Osteocyte (in vitro differentiated cells): ENCODE data around the gene LRRC4C. TPM values are rescaled to one million over a fixed set of nuclear protein-coding genes. Genes with fewer than 3 reads are reported as not detected.

Source experiments
- DNase-seq: peaks from one replicate; pipeline ENCODE4 v3.0.0; 2021; ENCODE audit warnings: mixed read lengths; ENCODE audit not compliant: unreplicated experiment; ENCODE audit errors: extremely low spot score
- H3K27ac Mint-ChIP-seq: one replicate; pipeline ENCODE4 v1.8.0; 2021; ENCODE audit warnings: mild to moderate bottlenecking, mixed read lengths; ENCODE audit not compliant: unreplicated experiment
- H3K27me3 Mint-ChIP-seq: one replicate; pipeline ENCODE4 v1.8.0; 2021; ENCODE audit warnings: mixed read lengths; ENCODE audit not compliant: unreplicated experiment
- H3K36me3 Mint-ChIP-seq: one replicate; pipeline ENCODE4 v1.8.0; 2021; ENCODE audit warnings: mixed read lengths; ENCODE audit not compliant: unreplicated experiment
- H3K4me1 Mint-ChIP-seq: one replicate; pipeline ENCODE4 v1.8.0; 2021; ENCODE audit warnings: mixed read lengths; ENCODE audit not compliant: unreplicated experiment
- H3K4me3 Mint-ChIP-seq: one replicate; pipeline ENCODE4 v1.8.0; 2021; ENCODE audit warnings: mild to moderate bottlenecking, moderate library complexity, mixed read lengths; ENCODE audit not compliant: unreplicated experiment
- H3K9me3 Mint-ChIP-seq: one replicate; pipeline ENCODE4 v1.8.0; 2021; ENCODE audit warnings: mixed read lengths; ENCODE audit not compliant: unreplicated experiment
- total RNA-seq: library from RNA; stranded (reverse); gene quantifications from 2 replicates; pipeline ENCODE4 v1.2.1, GENCODE V29; 2021
- TF ChIP-seq, protein P1 (sequence below): fragments of 200-600 bp; sonication (generic); IDR thresholded peaks from 2 replicates; pipeline ENCODE4 v1.5.0; 2021; ENCODE audit warnings: antibody characterized with exemption, mild to moderate bottlenecking, moderate library complexity

LRRC4C gene
- total RNA-seq, 1 donor from 2014 or later = 0.16 TPM

GRCh38 chr11:41056892-41057569 is 402.4 kb downstream of the LRRC4C start:
- Mint-ChIP-seq H3K36me3 (no peaks in the 10 kb centered on the region), H3K4me3 (no peak overlapping the region), H3K27ac (no peak overlapping the region), H3K9me3 (peaks cover 25% of the 10 kb centered on the region), H3K27me3 (no peaks in the 10 kb centered on the region), H3K4me1 (no peaks in the 10 kb centered on the region)
- TF ChIP-seq, protein P1, sequence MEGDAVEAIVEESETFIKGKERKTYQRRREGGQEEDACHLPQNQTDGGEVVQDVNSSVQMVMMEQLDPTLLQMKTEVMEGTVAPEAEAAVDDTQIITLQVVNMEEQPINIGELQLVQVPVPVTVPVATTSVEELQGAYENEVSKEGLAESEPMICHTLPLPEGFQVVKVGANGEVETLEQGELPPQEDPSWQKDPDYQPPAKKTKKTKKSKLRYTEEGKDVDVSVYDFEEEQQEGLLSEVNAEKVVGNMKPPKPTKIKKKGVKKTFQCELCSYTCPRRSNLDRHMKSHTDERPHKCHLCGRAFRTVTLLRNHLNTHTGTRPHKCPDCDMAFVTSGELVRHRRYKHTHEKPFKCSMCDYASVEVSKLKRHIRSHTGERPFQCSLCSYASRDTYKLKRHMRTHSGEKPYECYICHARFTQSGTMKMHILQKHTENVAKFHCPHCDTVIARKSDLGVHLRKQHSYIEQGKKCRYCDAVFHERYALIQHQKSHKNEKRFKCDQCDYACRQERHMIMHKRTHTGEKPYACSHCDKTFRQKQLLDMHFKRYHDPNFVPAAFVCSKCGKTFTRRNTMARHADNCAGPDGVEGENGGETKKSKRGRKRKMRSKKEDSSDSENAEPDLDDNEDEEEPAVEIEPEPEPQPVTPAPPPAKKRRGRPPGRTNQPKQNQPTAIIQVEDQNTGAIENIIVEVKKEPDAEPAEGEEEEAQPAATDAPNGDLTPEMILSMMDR = no peak
- DNase-seq = no peak

- H3K27ac Mint-ChIP-seq = no peak overlapping the region
- no peaks in the 10 kb centered on the region for H3K4me1 Mint-ChIP-seq
- H3K4me3 Mint-ChIP-seq = no peak overlapping the region
- TF ChIP-seq, protein P1 = no peak
- peaks cover 15% of the 10 kb centered on the region for H3K9me3 Mint-ChIP-seq
- no peak for DNase-seq
- no peaks in the 10 kb centered on the region for H3K27me3 Mint-ChIP-seq
- H3K36me3 Mint-ChIP-seq = no peaks in the 10 kb centered on the region
These were observed 405.6 kb downstream of the LRRC4C start for GRCh38 chr11:41053894-41054293.

GRCh38 chr11:41051919-41052635 is 407.4 kb downstream of the LRRC4C start:
- H3K4me1 Mint-ChIP-seq = no peaks in the 10 kb centered on the region
- no peaks in the 10 kb centered on the region for H3K36me3 Mint-ChIP-seq
- no peak for DNase-seq

DNA sequence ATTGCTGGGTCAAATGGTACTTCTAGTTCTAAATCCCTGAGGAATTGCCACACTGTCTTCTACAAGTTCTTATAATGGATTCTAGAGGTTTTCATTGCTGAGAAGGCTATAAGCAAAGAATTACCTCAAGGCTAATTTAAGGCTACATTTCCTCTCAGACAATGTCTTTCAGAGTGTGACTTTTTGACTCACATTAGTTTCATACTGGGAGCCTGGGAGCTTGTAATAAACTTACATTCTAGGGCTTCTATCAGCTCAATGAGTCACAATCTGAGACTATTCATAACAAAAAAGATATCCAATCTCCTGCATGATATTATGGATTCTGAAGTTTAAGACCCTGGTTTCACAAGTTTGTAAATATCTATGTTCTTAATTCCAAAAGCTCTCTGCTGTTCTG is 408.7 kb downstream of the LRRC4C start:
- Mint-ChIP-seq H3K36me3 (no peaks in the 10 kb centered on the region), H3K27me3 (no peaks in the 10 kb centered on the region), H3K4me1 (no peaks in the 10 kb centered on the region), H3K4me3 (no peak overlapping the region), H3K9me3 (peaks cover 16% of the 10 kb centered on the region), H3K27ac (no peak overlapping the region)
- DNase-seq = no peak
- TF ChIP-seq, protein P1 = no peak

More at GRCh38 chr11:41051919-41052635, 407.4 kb downstream of the LRRC4C start:
- Mint-ChIP-seq H3K27me3 (no peaks in the 10 kb centered on the region), H3K4me3 (no peak overlapping the region), H3K9me3 (peaks cover 22% of the 10 kb centered on the region), H3K27ac (no peak overlapping the region)
- TF ChIP-seq, protein P1 = no peak

DNA sequence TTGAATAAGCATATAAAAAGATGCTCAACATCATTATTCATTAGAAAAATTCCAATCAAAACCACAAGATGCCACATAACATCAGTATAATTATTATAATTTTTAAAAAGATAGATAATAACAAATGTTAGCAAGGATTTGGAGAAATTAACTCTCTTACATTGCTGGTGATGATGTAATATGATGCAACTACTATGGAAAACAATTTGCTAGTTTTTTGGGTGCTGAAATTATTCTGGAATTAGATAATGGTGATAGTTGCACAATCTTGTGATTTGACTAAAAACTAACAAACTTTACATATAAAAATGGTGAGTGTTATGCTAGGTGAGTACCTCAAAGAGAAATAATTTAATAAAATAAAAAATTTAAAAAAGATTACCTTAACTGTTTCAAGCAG is 412.2 kb downstream of the LRRC4C start:
- H3K4me1 Mint-ChIP-seq = no peaks in the 10 kb centered on the region
- TF ChIP-seq, protein P1 = no peak

More for the DNA sequence above, 412.2 kb downstream of the LRRC4C start:
- peaks cover 19% of the 10 kb centered on the region for H3K9me3 Mint-ChIP-seq
- no peak overlapping the region for H3K27ac Mint-ChIP-seq
- DNase-seq = no peak
- no peaks in the 10 kb centered on the region for H3K27me3 Mint-ChIP-seq
- H3K36me3 Mint-ChIP-seq = no peaks in the 10 kb centered on the region
- H3K4me3 Mint-ChIP-seq = no peak overlapping the region
